ENCODE data around the gene PIAS4.

The PIAS4 gene

DNA sequence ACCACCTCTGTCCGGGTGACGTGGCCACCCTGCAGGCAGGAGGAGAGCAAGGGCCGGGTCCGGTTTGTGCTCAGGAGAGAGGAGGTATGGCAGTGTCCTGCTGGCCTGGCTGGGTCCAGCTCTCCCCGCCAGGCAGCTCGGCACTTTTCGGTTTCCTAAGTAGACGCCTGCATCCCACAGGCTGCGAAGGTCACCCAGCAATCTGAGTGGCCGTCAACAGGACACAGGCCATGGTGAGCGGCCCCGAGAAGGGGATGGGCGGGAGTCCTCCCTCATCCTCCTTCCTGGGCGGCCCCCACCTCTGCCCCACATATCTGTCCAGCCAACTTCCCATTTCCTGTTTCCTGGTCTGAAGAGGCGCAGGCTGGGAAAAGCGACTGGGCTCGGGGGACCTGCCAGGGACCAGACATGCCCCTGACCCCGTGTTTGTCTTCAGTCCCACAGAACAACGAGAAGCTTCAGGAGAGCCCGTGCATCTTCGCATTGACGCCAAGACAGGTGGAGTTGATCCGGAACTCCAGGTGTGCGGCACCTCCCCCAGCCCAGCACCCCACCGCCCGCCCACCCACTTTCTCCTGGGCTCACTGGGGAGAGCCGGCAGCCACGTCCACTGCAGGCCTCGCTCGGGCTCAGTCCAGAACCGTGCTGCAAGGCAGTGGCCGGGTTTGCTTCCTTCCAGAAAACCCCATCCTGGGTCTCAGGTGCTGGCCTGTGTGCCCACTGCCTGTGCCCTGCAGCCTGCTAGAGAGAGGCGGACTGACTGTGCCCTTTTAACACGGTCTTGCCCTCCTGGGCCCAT lies 16.3 kb downstream of the PIAS4 start:
- DNase-seq, result no peak

DNA sequence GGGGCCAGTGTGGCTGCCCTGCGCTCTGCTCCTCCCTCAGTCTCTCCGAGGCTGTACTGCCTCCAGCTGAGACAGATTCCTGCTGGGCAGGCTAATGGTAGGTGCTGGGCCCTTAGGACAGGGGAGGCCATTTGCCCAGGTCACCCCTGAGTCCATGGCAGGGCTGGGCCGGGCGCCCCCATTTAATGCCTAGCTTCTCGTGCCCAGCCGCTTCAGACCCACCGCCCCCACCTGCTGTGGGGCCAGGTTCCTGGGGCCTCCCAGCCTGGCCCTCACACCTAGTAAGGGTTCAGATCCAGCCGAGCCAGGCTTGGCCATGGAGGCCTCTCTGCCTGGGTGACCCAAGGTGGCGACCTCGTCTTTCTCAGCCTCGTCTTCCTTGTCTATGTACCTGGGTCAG lies 17.8 kb downstream of the PIAS4 start:
- DNase-seq, result no peak

DNA sequence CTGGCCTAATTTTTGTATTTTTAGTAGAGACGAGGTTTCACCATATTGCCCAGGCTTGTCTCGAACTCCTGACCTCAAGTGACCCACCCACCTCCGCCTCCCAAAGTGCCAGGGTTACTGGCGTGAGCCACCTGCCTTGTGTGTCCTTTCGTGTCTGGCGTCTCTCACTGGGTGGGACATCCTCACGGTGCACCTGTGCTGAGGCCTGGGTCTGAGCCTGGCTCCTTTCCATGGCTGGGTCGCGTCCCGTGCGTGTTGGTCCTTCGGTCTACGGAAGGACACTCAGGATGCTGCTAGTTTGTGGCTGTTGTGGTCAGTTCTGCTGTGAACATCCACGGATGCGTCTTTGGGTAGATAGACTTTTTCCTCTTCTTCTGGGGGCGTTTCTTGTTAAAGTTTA lies 19.6 kb downstream of the PIAS4 start:
- DNase-seq, result no peak

GRCh38 chr19:4028334-4029246 lies 21.1 kb downstream of the PIAS4 start:
- no peak for DNase-seq

- no peak for DNase-seq
Observed at GRCh38 chr19:4029247-4029614, 21.7 kb downstream of the PIAS4 start.

GRCh38 chr19:4030552-4030951 lies 23.0 kb downstream of the PIAS4 start:
- no peak for DNase-seq

DNA sequence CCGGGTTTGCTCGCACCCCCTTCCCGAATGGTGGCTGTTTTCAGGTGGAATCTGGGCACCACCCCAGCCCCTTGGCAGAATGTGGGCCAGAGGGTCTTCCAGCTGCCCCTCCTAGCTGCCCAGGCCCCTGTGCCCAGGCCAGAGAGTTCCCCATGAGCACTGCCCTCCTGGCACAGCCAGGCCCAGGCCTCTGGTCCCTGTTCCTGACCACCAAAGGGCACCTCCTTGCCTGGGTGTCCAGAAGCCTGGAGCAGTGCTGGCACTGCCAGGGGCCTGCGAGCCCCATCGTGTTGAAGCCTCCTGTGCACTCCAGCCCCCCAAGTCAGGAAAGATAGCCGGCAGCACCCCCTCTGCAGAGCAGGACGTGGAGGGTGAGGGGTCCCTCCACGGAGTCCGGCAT lies 23.4 kb downstream of the PIAS4 start:
- DNase-seq, result no peak

DNA sequence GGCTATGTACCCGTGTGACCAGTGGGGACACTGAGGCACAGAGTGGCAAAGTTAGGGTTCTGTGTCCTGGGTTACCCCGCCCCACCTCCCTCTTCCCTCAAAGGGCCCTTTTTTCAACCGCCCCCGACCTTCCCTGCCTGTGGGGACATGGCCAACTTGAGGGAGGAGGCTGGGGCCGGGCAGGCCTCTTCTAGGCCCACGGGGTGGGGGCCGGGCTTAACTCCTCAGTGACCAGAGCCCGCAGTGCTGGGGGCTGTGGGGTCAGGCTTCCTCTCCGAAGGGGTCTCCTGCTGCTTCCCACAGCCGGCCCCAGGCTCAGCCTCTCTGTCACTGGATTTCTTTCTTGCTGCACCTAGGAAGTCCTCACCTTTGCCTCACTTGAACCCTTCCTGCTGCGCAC lies 23.9 kb downstream of the PIAS4 start:
- DNase-seq, result no peak

DNA sequence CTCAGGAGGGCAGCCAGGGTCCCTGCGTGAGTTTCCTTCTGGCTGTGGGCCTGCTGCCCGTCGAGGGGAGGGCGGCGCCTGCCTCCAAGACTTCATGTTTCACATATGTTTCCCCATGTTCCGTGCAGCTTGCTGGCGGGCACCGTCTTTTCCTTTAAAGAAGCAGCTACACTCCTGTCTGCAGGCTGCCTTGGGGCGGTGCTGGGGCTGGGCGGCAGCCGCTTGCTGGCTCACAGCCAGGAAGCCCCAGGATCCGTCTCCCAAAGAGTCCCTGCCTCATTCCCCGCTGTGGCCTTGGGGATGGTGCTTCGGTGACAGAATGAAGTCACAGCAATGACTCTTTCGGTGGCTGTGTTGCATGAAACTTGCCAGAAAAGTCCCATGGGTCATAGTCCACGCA lies 24.9 kb downstream of the PIAS4 start:
- no peak for DNase-seq

GRCh38 chr19:4033028-4033956 lies 25.8 kb downstream of the PIAS4 start:
- no peak for DNase-seq

DNA sequence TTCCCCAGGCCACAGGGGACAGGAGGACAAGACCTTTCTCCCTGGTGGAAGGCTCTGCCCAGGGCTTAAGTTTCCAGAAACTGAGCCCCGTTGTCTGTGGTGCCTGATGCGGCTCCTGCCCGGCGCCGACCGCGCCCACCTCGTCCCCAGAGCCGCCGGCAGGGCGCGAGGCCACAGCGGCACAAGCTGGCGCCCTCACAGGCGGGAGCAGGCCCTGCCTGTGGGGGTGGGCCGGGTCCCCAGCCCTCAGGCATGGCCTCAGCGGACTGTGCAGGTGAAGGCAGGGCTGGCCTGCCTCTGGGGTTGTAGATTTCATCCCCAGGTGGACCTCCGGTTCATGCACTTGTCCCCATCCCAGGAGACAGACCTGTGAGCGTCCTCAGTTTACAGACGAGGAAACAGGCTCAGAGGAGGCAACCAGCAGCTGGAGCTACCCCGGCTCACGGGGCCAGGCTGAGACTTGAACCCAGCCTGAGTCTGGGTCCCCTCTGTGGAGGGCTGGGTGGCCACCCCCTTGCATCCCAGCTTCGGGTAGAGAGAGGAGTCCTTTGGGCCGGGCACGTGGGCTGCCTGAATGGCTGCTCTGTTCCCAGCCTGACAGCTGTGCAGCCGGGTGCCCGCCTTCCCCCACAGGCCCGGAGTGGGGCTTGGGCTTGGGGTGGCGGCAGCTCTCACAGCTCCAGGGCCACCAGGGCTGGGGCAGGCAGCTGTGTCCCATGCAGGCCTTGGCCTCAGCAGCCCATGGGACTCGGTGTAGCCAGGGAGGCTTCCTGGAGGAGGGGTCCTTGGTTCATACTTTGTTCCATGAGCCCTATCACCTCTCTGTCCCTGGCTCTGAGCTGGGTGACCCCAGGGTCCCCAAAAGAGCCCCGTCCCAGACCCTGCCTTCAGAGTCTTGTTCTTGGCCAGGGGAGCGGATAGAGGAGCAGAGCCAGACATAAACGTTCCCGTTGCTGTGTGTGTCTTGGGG lies 26.8 kb downstream of the PIAS4 start:
- DNase-seq, result no peak

DNA sequence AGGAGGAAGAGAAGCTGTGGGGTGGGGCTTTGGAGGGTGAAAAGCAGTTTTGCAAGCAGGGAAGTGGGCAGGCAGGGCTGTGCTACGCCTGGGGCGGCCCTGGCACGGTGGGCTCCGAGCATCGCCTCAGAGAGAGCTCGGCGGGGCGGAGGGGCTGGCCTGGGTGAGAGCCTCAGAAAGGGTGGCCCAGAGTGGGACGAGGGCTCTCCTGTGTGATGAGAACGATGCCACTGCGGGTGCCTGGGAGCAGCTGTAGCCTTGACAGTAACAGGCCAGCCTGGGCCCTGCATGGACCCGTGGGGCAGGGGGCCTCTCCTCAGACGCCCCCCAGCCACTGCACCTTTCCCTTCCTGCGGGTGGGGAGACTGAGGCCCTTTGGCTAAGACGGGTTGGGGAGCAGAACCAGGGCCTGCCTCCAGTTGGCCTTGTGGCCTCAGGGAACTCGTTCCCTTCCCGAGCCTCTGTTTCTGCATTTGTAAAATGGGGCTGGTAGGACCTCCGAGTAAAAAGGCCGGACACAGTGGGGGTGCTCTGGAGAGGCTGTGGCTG lies 27.6 kb downstream of the PIAS4 start:
- no peak for DNase-seq

DNA sequence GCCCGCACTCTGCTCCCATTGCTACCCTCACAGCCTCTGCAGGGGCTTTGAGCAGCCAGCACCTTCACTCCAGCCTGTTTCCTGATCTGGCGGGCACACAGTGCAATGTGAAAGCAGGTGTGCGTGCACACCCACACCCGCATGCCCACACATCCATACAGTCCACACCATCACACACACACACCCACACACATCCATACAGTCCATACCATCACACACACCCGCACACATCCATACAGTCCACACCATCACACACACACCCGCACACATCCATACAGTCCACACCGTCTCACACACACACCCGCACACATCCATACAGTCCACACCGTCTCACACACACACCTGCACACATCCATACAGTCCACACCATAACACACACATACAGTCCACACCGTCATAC lies 28.0 kb downstream of the PIAS4 start:
- DNase-seq, result no peak

GRCh38 chr19:4036576-4037300 lies 29.2 kb downstream of the PIAS4 start:
- DNase-seq, result no peak

- DNase-seq, result no peak
Observed at GRCh38 chr19:4037301-4037949, 29.9 kb downstream of the PIAS4 start.

- DNase-seq, result no peak
Observed at GRCh38 chr19:4038057-4038456, 30.5 kb downstream of the PIAS4 start.

GRCh38 chr19:4038661-4039423 lies 31.3 kb downstream of the PIAS4 start:
- DNase-seq, result no peak

GRCh38 chr19:4042064-4042730 lies 34.7 kb downstream of the PIAS4 start:
- DNase-seq, result no peak

- no peak for DNase-seq
Observed at GRCh38 chr19:4042731-4043082, 35.2 kb downstream of the PIAS4 start.

Data from RPMI8226 (cell line).